Choroid plexus epithelial cell (primary cell): ENCODE data around the gene GRIA3.

ENCODE experiments used
- DNase-seq: peaks from one replicate; pipeline ENCODE4 v3.0.0-alpha.2; 2010; ENCODE audit warnings: low read depth
- H3K4me3 ChIP-seq: 2 replicates; pipeline ENCODE4 v1.5.1; 2011; ENCODE audit warnings: low read depth, mild to moderate bottlenecking, control low read depth, low read length, moderate library complexity
- TF ChIP-seq, protein P1 (sequence below): conservative IDR thresholded peaks from 2 replicates; pipeline ENCODE4 v1.5.1; 2011; ENCODE audit warnings: low read depth, mild to moderate bottlenecking, control low read depth, inconsistent platforms, low read length, moderate library complexity

GRIA3 gene

GRCh38 chrX:123223859-123224258 lies 39.8 kb downstream of the GRIA3 start:
- TF ChIP-seq, protein P1, sequence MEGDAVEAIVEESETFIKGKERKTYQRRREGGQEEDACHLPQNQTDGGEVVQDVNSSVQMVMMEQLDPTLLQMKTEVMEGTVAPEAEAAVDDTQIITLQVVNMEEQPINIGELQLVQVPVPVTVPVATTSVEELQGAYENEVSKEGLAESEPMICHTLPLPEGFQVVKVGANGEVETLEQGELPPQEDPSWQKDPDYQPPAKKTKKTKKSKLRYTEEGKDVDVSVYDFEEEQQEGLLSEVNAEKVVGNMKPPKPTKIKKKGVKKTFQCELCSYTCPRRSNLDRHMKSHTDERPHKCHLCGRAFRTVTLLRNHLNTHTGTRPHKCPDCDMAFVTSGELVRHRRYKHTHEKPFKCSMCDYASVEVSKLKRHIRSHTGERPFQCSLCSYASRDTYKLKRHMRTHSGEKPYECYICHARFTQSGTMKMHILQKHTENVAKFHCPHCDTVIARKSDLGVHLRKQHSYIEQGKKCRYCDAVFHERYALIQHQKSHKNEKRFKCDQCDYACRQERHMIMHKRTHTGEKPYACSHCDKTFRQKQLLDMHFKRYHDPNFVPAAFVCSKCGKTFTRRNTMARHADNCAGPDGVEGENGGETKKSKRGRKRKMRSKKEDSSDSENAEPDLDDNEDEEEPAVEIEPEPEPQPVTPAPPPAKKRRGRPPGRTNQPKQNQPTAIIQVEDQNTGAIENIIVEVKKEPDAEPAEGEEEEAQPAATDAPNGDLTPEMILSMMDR, result no peak
- DNase-seq, result no peak
- no peak overlapping the region for H3K4me3 ChIP-seq

DNA sequence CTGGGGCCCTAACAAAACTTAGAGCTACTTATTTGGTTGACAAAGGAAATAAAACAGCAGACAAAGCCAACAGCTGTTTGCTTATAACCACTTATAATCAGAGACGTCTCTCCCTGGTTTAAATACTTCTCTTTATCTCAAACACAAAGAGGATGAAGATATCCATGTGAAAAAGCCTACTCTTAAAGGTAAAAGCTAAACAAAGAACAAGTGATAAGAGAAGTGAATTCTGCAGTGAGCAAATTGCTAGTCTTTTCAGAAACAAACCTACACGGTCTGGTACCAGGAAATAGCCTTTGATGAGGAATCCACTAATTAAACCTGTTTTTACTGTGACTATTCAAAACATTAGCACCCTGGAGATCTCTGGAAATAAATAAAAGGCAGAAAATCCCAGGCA lies 46.7 kb downstream of the GRIA3 start:
- DNase-seq, result no peak
- TF ChIP-seq, protein P1, result no peak
- H3K4me3 ChIP-seq, result no peak overlapping the region

- no peak overlapping the region for H3K4me3 ChIP-seq
- DNase-seq, result no peak
- TF ChIP-seq, protein P1, result no peak
These were observed 52.8 kb downstream of the GRIA3 start for GRCh38 chrX:123236859-123237258.

- TF ChIP-seq, protein P1, result no peak
- H3K4me3 ChIP-seq, result no peak overlapping the region
- DNase-seq, result no peak
These were observed 53.2 kb downstream of the GRIA3 start for GRCh38 chrX:123237271-123237670.

- H3K4me3 ChIP-seq, result no peak overlapping the region
- TF ChIP-seq, protein P1, result no peak
- DNase-seq, result no peak
These were observed 70.4 kb downstream of the GRIA3 start for GRCh38 chrX:123254457-123254856.

DNA sequence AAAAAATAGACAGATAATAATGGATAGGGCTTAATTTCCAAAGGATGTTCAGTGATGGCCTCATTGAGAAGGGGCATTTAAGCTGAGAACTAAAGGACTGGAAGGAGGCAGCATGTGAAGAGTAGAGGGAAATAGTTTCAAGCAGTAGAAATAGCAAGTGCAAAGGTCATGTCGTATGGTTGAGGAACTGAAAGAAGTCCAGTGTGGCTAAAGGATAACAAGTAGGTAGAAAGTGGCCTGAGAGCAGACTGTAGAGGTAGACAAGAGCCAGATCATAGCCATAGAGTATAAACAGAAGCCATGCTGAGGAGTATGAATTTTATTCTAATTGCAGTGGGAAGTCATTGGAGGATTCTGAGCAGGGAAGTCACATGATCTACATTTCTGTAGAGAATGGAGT lies 72.3 kb downstream of the GRIA3 start:
- TF ChIP-seq, protein P1, result no peak
- no peak for DNase-seq
- H3K4me3 ChIP-seq, result no peak overlapping the region

- TF ChIP-seq, protein P1, result no peak
- no peak for DNase-seq
- H3K4me3 ChIP-seq, result no peak overlapping the region
These were observed 76.9 kb downstream of the GRIA3 start for GRCh38 chrX:123260920-123261418.
